ENCODE data around the gene TNNT2.

Gene TNNT2

GRCh38 chr1:201379733-201380242, 2.3 kb upstream of the TNNT2 start:
- no peaks in the 10 kb centered on the region for H3K4me1 ChIP-seq
- no peaks in the 10 kb centered on the region for H3K9me3 ChIP-seq (ENCODE audit: control insufficient read depth, low read length)
- H3K9ac ChIP-seq, result no peak overlapping the region
- no peak overlapping the region for H2AFZ ChIP-seq
- no peaks in the 10 kb centered on the region for H3K27me3 ChIP-seq (ENCODE audit: control insufficient read depth, insufficient read depth, low read length)
- no peak overlapping the region for H3K4me3 ChIP-seq (ENCODE audit: low read depth, low read length)
- H3K27ac ChIP-seq, result no peak overlapping the region
- TF ChIP-seq, protein P1, sequence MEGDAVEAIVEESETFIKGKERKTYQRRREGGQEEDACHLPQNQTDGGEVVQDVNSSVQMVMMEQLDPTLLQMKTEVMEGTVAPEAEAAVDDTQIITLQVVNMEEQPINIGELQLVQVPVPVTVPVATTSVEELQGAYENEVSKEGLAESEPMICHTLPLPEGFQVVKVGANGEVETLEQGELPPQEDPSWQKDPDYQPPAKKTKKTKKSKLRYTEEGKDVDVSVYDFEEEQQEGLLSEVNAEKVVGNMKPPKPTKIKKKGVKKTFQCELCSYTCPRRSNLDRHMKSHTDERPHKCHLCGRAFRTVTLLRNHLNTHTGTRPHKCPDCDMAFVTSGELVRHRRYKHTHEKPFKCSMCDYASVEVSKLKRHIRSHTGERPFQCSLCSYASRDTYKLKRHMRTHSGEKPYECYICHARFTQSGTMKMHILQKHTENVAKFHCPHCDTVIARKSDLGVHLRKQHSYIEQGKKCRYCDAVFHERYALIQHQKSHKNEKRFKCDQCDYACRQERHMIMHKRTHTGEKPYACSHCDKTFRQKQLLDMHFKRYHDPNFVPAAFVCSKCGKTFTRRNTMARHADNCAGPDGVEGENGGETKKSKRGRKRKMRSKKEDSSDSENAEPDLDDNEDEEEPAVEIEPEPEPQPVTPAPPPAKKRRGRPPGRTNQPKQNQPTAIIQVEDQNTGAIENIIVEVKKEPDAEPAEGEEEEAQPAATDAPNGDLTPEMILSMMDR (IDR thresholded peaks at IDR 0.05), result no peak
- H3K79me2 ChIP-seq, result no peaks in the 10 kb centered on the region
- H3K36me3 ChIP-seq (ENCODE audit: control insufficient read depth, insufficient read depth, low read length), result no peaks in the 10 kb centered on the region
- H3K4me2 ChIP-seq (ENCODE audit: low read length), result no peak overlapping the region

- no peaks in the 10 kb centered on the region for H3K9me3 ChIP-seq (ENCODE audit: control insufficient read depth, low read length)
- no peaks in the 10 kb centered on the region for H3K27me3 ChIP-seq (ENCODE audit: control insufficient read depth, insufficient read depth, low read length)
- no peaks in the 10 kb centered on the region for H3K36me3 ChIP-seq (ENCODE audit: control insufficient read depth, insufficient read depth, low read length)
- no peaks in the 10 kb centered on the region for H3K4me1 ChIP-seq
- H3K27ac ChIP-seq, result no peak overlapping the region
- no peak overlapping the region for H2AFZ ChIP-seq
- no peaks in the 10 kb centered on the region for H3K79me2 ChIP-seq
- H3K4me2 ChIP-seq (ENCODE audit: low read length), result no peak overlapping the region
- TF ChIP-seq, protein P1 (IDR thresholded peaks at IDR 0.05), result no peak
- H3K9ac ChIP-seq, result no peak overlapping the region
- no peak overlapping the region for H3K4me3 ChIP-seq (ENCODE audit: low read depth, low read length)
Measured at GRCh38 chr1:201378804-201379203, 1.3 kb upstream of the TNNT2 start.

- no peak overlapping the region for H3K4me2 ChIP-seq (ENCODE audit: low read length)
- no peaks in the 10 kb centered on the region for H3K36me3 ChIP-seq (ENCODE audit: control insufficient read depth, insufficient read depth, low read length)
- TF ChIP-seq, protein P1 (IDR thresholded peaks at IDR 0.05), result peak; percentile 12
- no peak overlapping the region for H3K27ac ChIP-seq
- no peak overlapping the region for H3K9ac ChIP-seq
- H2AFZ ChIP-seq, result no peak overlapping the region
- H3K79me2 ChIP-seq, result no peaks in the 10 kb centered on the region
- H3K4me1 ChIP-seq, result no peaks in the 10 kb centered on the region
- H3K27me3 ChIP-seq (ENCODE audit: control insufficient read depth, insufficient read depth, low read length), result no peaks in the 10 kb centered on the region
- H3K9me3 ChIP-seq (ENCODE audit: control insufficient read depth, low read length), result no peaks in the 10 kb centered on the region
- no peak overlapping the region for H3K4me3 ChIP-seq (ENCODE audit: low read depth, low read length)
Measured at GRCh38 chr1:201376464-201377374, 761 bp downstream of the TNNT2 start.

- no peak overlapping the region for H3K4me2 ChIP-seq (ENCODE audit: low read length)
- no peak overlapping the region for H3K4me3 ChIP-seq (ENCODE audit: low read depth, low read length)
- H3K9ac ChIP-seq, result no peak overlapping the region
- no peak overlapping the region for H2AFZ ChIP-seq
- H3K36me3 ChIP-seq (ENCODE audit: control insufficient read depth, insufficient read depth, low read length), result no peaks in the 10 kb centered on the region
- H3K27me3 ChIP-seq (ENCODE audit: control insufficient read depth, insufficient read depth, low read length), result no peaks in the 10 kb centered on the region
- H3K9me3 ChIP-seq (ENCODE audit: control insufficient read depth, low read length), result no peaks in the 10 kb centered on the region
- TF ChIP-seq, protein P1 (IDR thresholded peaks at IDR 0.05), result no peak
- no peaks in the 10 kb centered on the region for H3K79me2 ChIP-seq
- no peak overlapping the region for H3K27ac ChIP-seq
- no peaks in the 10 kb centered on the region for H3K4me1 ChIP-seq
Measured at GRCh38 chr1:201376107-201376463, 1.4 kb downstream of the TNNT2 start.

All from parathyroid adenoma (tissue), 2 donors.